ENCODE results near the gene CACNB2. TPM values are rescaled to one million over a fixed set of nuclear protein-coding genes. Genes with fewer than 3 reads are reported as not detected.
A peak's percentile ranks its signal among the peaks of the same experiment; 100 is the strongest.

The CACNB2 gene
- total RNA-seq, 1 donor from 2014 or later, result 2.2 TPM

DNA sequence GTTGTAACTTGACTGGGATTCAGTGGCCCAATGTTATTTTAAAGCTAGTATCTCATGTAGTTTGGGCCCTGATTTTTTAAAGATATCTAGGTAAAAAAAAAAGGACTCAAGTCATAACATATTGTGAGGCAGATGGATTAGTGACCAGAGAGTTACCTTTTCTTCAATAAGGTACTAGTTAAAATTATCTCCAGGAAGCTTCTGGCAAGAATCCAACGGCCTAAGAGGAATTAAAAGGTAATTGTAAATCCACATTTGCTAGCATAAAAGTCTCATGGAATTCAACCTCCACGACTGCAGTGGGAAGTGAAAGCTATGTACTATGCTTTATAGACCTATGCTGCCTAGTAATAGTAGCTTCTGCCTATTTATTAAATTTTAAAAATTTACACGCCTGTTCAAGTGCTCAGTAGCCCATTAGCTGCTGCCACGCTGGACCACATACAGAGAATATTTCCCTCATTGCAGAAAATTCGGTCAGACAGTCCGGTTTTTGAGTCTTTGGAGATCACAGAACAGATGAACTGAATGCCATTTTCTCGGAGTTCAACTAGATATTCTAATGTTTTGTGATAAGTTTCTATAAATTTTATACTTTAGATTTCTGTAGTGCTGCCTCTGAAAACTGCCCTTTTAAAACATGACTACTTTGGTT lies 392.8 kb downstream of the CACNB2 start:
- Mint-ChIP-seq H3K27me3 (ENCODE audit: low read depth) (no peaks in the 10 kb centered on the region), H3K27ac (ENCODE audit: unreplicated experiment) (no peak overlapping the region), H3K9me3 (peaks cover 10% of the 10 kb centered on the region), H3K4me3 (no peak overlapping the region), H3K36me3 (ENCODE audit: low read depth) (peaks cover 15% of the 10 kb centered on the region), H3K4me1 (no peaks in the 10 kb centered on the region)
- no peak for DNase-seq (ENCODE audit: low read depth, low spot score)
- TF ChIP-seq, protein P1, sequence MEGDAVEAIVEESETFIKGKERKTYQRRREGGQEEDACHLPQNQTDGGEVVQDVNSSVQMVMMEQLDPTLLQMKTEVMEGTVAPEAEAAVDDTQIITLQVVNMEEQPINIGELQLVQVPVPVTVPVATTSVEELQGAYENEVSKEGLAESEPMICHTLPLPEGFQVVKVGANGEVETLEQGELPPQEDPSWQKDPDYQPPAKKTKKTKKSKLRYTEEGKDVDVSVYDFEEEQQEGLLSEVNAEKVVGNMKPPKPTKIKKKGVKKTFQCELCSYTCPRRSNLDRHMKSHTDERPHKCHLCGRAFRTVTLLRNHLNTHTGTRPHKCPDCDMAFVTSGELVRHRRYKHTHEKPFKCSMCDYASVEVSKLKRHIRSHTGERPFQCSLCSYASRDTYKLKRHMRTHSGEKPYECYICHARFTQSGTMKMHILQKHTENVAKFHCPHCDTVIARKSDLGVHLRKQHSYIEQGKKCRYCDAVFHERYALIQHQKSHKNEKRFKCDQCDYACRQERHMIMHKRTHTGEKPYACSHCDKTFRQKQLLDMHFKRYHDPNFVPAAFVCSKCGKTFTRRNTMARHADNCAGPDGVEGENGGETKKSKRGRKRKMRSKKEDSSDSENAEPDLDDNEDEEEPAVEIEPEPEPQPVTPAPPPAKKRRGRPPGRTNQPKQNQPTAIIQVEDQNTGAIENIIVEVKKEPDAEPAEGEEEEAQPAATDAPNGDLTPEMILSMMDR (conservative IDR thresholded peaks at IDR 0.05), result no peak

DNA sequence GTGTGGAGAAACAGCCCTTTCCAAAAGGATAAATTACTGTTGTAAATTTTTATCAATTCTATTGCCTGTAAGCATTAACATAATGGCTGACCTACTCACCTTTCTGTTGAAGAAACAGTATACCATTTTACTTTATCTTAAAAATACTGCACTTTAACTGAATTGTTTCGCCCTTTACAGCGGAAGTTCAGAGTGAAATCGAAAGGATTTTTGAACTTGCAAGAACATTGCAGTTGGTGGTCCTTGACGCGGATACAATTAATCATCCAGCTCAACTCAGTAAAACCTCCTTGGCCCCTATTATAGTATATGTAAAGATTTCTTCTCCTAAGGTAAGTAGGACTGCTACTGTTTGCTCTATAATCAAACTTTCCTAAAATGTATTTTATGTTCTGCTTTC lies 393.7 kb downstream of the CACNB2 start:
- H3K4me1 Mint-ChIP-seq, result no peaks in the 10 kb centered on the region
- H3K27me3 Mint-ChIP-seq (ENCODE audit: low read depth), result no peaks in the 10 kb centered on the region
- TF ChIP-seq, protein P1 (conservative IDR thresholded peaks at IDR 0.05), result no peak

DNA sequence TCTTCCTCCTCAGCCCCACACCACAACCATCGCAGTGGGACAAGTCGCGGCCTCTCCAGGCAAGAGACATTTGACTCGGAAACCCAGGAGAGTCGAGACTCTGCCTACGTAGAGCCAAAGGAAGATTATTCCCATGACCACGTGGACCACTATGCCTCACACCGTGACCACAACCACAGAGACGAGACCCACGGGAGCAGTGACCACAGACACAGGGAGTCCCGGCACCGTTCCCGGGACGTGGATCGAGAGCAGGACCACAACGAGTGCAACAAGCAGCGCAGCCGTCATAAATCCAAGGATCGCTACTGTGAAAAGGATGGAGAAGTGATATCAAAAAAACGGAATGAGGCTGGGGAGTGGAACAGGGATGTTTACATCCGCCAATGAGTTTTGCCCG lies 399.1 kb downstream of the CACNB2 start:
- H3K4me1 Mint-ChIP-seq, result no peaks in the 10 kb centered on the region
- peaks cover 10% of the 10 kb centered on the region for H3K36me3 Mint-ChIP-seq (ENCODE audit: low read depth)
- no peak for DNase-seq (ENCODE audit: low read depth, low spot score)
- no peaks in the 10 kb centered on the region for H3K9me3 Mint-ChIP-seq
- no peak overlapping the region for H3K4me3 Mint-ChIP-seq
- TF ChIP-seq, protein P1 (conservative IDR thresholded peaks at IDR 0.05), result no peak
- H3K27ac Mint-ChIP-seq (ENCODE audit: unreplicated experiment), result peak overlapping the region; percentile 30
- H3K27me3 Mint-ChIP-seq (ENCODE audit: low read depth), result no peaks in the 10 kb centered on the region

More for the DNA sequence above, 393.7 kb downstream of the CACNB2 start:
- H3K4me3 Mint-ChIP-seq, result no peak overlapping the region
- H3K36me3 Mint-ChIP-seq (ENCODE audit: low read depth), result peaks cover 15% of the 10 kb centered on the region
- peaks cover 10% of the 10 kb centered on the region for H3K9me3 Mint-ChIP-seq
- no peak overlapping the region for H3K27ac Mint-ChIP-seq (ENCODE audit: unreplicated experiment)
- DNase-seq (ENCODE audit: low read depth, low spot score), result no peak

- no peak overlapping the region for H3K27ac Mint-ChIP-seq (ENCODE audit: unreplicated experiment)
- TF ChIP-seq, protein P1 (conservative IDR thresholded peaks at IDR 0.05), result no peak
These were observed 400.0 kb downstream of the CACNB2 start for GRCh38 chr10:18540195-18540594.

GRCh38 chr10:18542832-18543231 lies 402.6 kb downstream of the CACNB2 start:
- no peaks in the 10 kb centered on the region for H3K27me3 Mint-ChIP-seq (ENCODE audit: low read depth)
- peaks cover 6% of the 10 kb centered on the region for H3K4me1 Mint-ChIP-seq
- TF ChIP-seq, protein P1 (conservative IDR thresholded peaks at IDR 0.05), result no peak
- H3K36me3 Mint-ChIP-seq (ENCODE audit: low read depth), result peaks cover 10% of the 10 kb centered on the region
- H3K9me3 Mint-ChIP-seq, result no peaks in the 10 kb centered on the region
- no peak for DNase-seq (ENCODE audit: low read depth, low spot score)
- H3K27ac Mint-ChIP-seq (ENCODE audit: unreplicated experiment), result no peak overlapping the region
- H3K4me3 Mint-ChIP-seq, result no peak overlapping the region

More at GRCh38 chr10:18540195-18540594, 400.0 kb downstream of the CACNB2 start:
- no peaks in the 10 kb centered on the region for H3K9me3 Mint-ChIP-seq
- H3K4me3 Mint-ChIP-seq, result no peak overlapping the region
- peaks cover 10% of the 10 kb centered on the region for H3K36me3 Mint-ChIP-seq (ENCODE audit: low read depth)
- DNase-seq (ENCODE audit: low read depth, low spot score), result no peak
- H3K27me3 Mint-ChIP-seq (ENCODE audit: low read depth), result no peaks in the 10 kb centered on the region
- no peaks in the 10 kb centered on the region for H3K4me1 Mint-ChIP-seq
